LoVo (cell line): ENCODE measurements around the gene LAMA4.

Source experiments
- DNase-seq: peaks from one replicate; pipeline ENCODE4 v3.0.0-alpha.2; 2016; ENCODE audit warnings: low spot score

LAMA4 gene

DNA sequence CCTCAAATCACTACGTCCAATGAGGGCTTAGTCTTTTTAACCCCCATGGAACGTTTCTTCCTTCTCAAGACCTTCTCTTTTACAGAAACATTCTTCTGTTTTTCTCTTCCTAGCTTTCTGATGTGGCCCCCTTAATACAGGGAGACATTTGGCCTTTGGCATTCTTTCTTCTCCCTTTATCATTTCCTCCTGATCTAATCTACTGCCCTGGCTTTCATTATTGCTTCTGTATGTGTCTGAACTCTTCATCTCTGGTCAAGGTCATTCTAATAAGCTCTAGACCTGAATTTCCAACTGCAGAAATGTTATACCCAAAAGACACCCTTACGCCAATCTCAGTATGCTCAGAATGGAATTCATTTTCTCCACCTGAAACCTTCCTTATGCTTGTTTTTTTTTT is 18.4 kb upstream of the LAMA4 start:
- DNase-seq = no peak

DNA sequence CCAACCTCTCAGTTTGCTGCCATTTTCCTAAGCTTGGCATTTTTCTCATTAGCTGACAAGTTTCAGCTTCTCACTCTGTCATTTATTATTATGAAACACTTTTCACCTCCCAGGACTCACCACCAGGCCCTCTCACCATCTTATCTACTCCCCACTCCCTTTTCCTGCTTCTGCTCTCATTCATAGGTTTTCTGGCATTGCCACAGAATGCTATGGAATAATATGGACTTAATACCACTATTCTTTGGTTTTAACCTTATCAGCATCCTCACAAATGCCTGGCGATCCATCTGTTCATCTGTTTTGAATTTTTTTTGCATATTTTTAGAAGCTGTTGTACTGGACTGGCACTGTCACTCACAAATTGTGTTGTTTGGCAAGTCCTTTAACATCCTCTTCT is 16.4 kb upstream of the LAMA4 start:
- no peak for DNase-seq

- no peak for DNase-seq
Observed at GRCh38 chr6:112269979-112270566, 15.7 kb upstream of the LAMA4 start.

DNA sequence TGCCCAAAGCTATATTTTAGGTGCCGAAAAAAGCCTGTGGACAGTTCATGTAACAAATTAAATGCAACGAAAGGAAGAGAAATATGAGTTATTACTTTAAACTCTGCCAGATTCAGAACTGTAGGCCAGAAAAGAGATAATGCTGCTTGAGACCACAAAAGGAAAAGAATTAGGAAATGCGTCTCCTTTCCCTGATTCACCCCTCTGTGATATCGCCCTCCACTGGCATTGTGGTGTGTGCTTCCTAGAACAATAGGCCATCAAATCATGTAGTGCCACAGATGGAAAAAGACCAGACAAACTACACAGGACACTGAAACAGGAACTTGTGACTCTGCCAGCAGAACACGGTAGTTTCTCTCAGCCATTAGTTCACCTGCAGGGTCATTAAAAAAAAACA is 14.7 kb upstream of the LAMA4 start:
- DNase-seq = no peak

GRCh38 chr6:112268654-112269053 is 14.3 kb upstream of the LAMA4 start:
- DNase-seq = no peak

- DNase-seq = no peak
Observed at GRCh38 chr6:112268019-112268418, 13.7 kb upstream of the LAMA4 start.

DNA sequence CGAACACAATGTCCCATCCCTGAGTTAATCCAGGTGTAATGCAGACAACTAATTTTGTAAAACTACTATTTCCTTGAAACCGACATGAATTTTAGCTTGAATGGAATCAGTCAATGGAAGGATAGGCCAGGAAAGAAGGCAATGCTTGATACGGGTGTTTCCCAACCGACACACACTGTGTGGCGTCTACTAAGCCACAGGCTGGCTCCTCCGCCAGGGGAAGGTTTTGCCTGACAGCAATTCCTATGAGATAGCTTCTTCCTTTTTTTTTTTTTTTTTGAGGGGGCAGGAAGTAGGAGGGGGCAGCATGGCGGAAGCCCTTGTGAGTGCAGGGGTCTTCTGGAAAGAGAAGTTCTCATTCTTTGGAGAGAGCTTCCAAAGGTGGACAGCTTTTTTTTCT is 12.0 kb upstream of the LAMA4 start:
- DNase-seq = no peak

- DNase-seq = no peak
Observed at GRCh38 chr6:112259337-112259675, 4.9 kb upstream of the LAMA4 start.

- no peak for DNase-seq
Observed at GRCh38 chr6:112258642-112259336, 4.4 kb upstream of the LAMA4 start.

DNA sequence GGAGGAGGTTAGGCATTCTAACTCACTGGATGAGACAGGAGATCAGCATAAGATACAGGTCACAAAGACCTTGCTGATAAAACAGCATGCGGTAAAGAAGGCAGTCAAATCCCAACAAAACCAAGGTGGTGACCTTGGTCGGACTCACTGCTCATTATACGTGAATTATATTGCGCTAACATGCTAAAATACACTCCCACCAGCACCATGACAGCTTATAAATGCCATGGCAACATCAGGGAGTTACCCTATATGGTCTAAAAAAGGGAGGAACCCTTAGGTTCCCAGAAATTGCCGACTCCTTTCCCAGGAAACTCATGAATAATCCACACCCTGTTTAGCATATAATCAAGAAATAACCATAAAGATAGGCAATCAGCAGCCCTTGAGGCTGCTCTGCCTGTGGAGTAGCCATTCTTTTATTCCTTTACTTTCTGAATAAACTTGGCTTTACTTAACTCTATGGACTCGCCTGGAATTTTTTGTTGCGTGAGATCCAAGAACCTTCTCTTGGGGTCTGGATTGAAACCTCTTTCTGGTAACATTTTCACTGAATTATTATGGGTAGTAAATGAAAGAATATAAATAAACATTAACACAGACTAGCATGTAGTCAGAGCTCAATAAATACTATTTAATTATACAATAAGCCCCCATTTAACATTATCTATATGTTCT is 3.0 kb upstream of the LAMA4 start:
- no peak for DNase-seq

- DNase-seq = no peak
Observed at GRCh38 chr6:112254921-112255320, 554 bp upstream of the LAMA4 start.

- no peak for DNase-seq
Observed at GRCh38 chr6:112253498-112253840, 898 bp downstream of the LAMA4 start.

GRCh38 chr6:112252571-112253497 is 1.5 kb downstream of the LAMA4 start:
- no peak for DNase-seq

DNA sequence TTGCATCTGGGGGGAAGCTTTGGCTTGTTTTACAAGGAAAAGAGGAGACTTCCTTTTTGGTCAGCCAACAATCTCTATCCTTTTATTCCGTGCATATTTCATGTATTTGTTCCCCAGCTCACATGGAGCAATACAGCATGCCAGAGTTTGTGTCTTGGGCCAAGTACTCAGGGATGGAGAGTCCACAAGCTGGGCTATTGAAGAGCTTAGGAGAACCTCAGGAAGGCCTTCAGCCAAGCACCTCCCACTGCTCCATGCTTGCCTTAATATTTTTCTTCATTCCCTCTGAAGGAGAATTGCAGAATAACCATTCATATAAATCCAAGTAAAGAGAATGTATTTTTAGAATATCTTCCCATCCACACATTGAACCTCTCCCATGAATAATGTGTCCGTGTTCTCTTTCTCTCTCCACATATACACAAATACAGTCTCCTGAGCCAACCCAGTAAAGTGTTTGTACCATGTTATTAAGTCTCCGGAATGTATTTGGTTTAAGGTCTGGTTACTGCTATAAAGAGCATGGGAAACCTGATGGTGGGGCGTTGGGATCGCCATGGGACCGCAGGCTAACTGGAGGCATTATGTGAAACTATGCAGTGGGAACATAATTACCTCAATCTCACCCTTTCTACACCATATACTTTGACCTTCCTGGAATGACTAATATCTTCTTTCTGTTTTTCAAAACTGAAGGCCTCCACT is 3.0 kb downstream of the LAMA4 start:
- DNase-seq = peak; percentile 28

- no peak for DNase-seq
Observed at GRCh38 chr6:112249489-112249888, 4.9 kb downstream of the LAMA4 start.

DNA sequence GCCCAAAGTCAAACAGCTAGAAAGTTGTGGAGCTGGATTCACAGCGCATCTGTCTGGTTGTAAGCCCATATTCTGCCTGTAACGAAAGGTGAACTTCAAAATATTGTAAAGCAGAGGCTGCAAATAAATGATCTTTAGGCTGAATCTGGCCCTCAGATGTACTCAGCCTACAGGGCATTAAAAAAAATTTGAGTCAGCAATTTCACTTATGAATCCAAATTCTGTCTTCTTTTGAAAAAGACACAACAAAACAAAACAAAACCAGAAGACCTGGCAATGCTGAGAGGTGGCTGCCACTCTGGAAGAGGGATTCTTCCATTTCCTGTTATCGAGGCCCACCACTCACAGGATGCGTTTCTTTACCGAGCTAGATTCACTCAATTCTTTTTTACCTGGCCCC is 7.1 kb downstream of the LAMA4 start:
- DNase-seq = no peak

- DNase-seq = no peak
Observed at GRCh38 chr6:112245511-112246203, 8.7 kb downstream of the LAMA4 start.

DNA sequence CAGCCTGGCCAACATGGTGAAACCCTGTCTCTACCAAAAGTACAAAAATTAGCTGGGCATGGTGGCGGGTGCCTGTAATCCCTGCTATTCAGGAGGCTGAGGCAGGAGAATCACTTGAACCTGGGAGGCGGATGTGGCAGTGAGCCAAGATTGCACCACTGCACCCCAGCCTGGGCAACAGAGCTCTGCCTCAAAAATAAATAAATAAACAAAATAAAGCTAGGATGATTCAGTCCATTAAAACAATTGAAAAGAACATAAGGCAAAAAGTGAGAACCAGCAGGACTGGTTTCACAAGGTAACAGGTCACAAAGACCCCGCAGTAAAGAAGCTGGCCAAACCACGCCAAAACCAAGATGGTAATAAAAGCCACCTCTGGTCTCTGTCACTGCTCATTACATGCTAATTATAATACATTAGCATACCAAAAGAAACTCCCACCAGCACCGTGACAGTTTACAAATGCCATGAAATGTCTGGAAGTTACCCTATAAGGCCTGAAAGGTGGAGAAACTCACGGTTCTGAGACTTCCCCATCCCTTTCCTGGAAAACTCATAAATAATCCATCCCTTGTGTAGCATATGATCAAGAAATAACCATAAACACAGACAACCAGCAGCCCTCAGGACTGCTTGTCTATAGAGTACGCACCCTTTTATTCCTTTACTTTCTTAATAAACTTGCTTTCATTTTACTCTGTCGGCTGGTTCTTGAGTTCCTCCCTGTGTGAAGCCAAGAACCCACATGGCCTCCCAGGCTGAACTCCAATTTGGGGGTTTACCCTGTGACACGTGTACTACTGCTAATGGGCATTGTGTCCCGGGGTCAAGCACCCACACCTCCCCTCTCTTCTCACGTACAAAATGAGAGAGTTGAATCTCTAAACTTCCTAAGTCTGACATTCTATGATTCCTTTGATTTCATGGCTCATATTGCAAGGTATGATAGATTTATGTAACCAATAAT is 10.2 kb downstream of the LAMA4 start:
- no peak for DNase-seq

DNA sequence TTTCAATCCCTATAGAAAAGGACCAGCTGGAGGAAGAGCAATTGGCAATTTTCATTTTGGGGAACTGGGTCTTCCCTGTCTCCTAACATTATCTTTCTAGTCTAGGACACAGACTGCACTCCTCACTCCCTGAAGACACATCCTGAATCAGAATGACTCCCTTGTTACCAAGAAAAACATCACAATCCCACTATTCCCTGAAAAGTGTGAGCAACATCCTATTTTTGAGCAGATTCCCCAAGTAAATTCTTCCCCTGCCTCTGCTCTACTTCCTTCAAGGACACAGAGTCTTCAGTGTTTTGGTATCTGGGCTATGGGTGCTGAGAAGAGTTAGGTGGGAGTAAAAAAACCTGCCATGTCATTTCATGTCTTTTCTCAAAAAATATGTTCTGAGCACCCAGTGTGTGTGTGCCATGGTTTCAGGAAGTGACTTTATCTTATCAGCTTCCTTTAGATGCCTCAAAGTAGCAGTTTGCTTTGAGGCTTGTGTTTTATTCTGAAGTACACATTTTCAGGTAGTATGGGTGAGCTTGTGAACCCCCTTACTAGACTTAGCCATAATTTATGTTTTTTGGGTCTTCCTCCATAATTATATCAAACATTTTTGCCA is 12.4 kb downstream of the LAMA4 start:
- DNase-seq = no peak

- no peak for DNase-seq
Observed at GRCh38 chr6:112237595-112237994, 16.8 kb downstream of the LAMA4 start.
